Esophagus squamous epithelium (tissue), 5 donors: ENCODE data around the gene NHSL2. TPM values are rescaled to one million over a fixed set of nuclear protein-coding genes. Genes with fewer than 3 reads are reported as not detected.

Experiments used
- DNase-seq: peaks from one replicate; lab custom pipeline; 2025; lab: John Stamatoyannopoulos, UW
- H3K27ac ChIP-seq, 4 donors: fragments of 200-600 bp; sonication (generic); one replicate each; pipeline ENCODE4 v1.5.1; 2016 to 2019; ENCODE audit warnings: mild to moderate bottlenecking in 1 of 4
- H3K27me3 ChIP-seq, 4 donors: fragments of 200-600 bp; sonication (generic); 1 replicate in 3 of 4; 2 replicates in 1 of 4; pipeline versions ENCODE4 v1.5.1 to v1.6.0; 2017 to 2021; ENCODE audit warnings: antibody characterized with exemption in 1 of 4
- H3K36me3 ChIP-seq, 3 donors: fragments of 200-600 bp; sonication (generic); one replicate each; pipeline ENCODE4 v1.5.1; 2016 to 2019
- H3K4me1 ChIP-seq, 3 donors: fragments of 200-600 bp; sonication (generic); one replicate each; pipeline ENCODE4 v1.5.1; 2017 to 2019
- H3K4me3 ChIP-seq, 4 donors: fragments of 200-600 bp; sonication (generic); 1 replicate in 3 of 4; 2 replicates in 1 of 4; pipeline ENCODE4 v1.5.1; 2016 to 2019; ENCODE audit warnings: mild to moderate bottlenecking in 2 of 4, moderate library complexity in 1 of 4
- H3K9me3 ChIP-seq, 3 donors: fragments of 200-600 bp; sonication (generic); one replicate each; pipeline ENCODE4 v1.5.1; 2016 to 2019
- POLR2A ChIP-seq, 4 donors: fragments of 450-650 bp; IDR thresholded peaks; one replicate each; pipeline ENCODE4 v1.6.1; 2017; ENCODE audit warnings: antibody characterized with exemption in 4 of 4, mild to moderate bottlenecking in 4 of 4, moderate library complexity in 3 of 4
- WGBS, 2 donors: methylation state at CpG; one replicate each; pipeline ENCODE4 v1.1.5; 2018; 5-methylcytosine and 5-hydroxymethylcytosine counted together
- intact Hi-C: fragments of 100-400 bp; cut with DNase I; formaldehyde crosslinking; loops from one replicate; pipeline ENCODE4 v1.15.0; 2022
- total RNA-seq, 4 donors: library from RNA; depleted of rRNA; stranded (reverse); fragments of >200 nt; gene quantifications; one replicate each; pipeline ENCODE4 v1.1.0, GENCODE V29; 2016
- TF ChIP-seq, protein P1 (sequence below), 6 experiments: fragments of 450-650 bp in 4 of 6; fragments of 200-600 bp in 2 of 6; sonication (generic) in 2 of 6; IDR thresholded peaks; one replicate each; pipeline ENCODE4 v1.5.1; 2016 to 2019; ENCODE audit warnings: antibody characterized with exemption in 6 of 6, mild to moderate bottlenecking in 4 of 6, moderate library complexity in 4 of 6
- donor health status: DM: yes; HTN: yes; CAD: no.

NHSL2 gene
- total RNA-seq, 4 donors from 2014 or later = 0.23 to 7.1 (median 1.6) TPM

DNA sequence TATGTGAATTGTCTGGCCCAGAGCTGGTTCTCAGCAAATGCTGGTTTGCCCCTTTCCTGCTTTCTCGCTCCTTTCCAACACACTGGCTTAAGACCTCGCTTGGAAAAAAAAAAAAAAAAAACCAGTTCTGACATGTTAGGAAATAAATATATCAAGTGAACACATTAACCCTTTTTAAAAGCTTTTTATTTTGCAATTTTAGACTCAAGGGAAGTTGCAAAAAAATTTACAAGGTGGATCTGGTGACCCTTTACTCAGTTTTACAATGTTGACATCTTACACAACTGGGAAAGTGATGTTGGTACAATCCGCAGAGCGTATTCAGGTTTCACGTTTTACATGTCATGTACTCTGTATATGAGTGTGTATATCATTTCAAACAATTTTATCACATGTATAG, 121.0 kb downstream of the NHSL2 start:
- WGBS, 2 donors = 56 to 61% methylated on average over 5 of the region's 5 CpGs
- Histone ChIP-seq H3K27ac (no peak overlapping the region), H3K9me3 (no peaks in the 10 kb centered on the region), H3K36me3 (no peaks in the 10 kb centered on the region), H3K4me3 (no peak overlapping the region), H3K4me1 (peaks cover 0 to 7% (median 0%) of the 10 kb centered on the region in 3 donors), H3K27me3 (no peaks in the 10 kb centered on the region)
- DNase-seq = no peak
- intact Hi-C loops = no loop called here
- TF ChIP-seq POLR2A (IDR thresholded peaks at IDR 0.05) = no peak
- TF ChIP-seq, protein P1, sequence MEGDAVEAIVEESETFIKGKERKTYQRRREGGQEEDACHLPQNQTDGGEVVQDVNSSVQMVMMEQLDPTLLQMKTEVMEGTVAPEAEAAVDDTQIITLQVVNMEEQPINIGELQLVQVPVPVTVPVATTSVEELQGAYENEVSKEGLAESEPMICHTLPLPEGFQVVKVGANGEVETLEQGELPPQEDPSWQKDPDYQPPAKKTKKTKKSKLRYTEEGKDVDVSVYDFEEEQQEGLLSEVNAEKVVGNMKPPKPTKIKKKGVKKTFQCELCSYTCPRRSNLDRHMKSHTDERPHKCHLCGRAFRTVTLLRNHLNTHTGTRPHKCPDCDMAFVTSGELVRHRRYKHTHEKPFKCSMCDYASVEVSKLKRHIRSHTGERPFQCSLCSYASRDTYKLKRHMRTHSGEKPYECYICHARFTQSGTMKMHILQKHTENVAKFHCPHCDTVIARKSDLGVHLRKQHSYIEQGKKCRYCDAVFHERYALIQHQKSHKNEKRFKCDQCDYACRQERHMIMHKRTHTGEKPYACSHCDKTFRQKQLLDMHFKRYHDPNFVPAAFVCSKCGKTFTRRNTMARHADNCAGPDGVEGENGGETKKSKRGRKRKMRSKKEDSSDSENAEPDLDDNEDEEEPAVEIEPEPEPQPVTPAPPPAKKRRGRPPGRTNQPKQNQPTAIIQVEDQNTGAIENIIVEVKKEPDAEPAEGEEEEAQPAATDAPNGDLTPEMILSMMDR (IDR thresholded peaks at IDR 0.05) = no peak

DNA sequence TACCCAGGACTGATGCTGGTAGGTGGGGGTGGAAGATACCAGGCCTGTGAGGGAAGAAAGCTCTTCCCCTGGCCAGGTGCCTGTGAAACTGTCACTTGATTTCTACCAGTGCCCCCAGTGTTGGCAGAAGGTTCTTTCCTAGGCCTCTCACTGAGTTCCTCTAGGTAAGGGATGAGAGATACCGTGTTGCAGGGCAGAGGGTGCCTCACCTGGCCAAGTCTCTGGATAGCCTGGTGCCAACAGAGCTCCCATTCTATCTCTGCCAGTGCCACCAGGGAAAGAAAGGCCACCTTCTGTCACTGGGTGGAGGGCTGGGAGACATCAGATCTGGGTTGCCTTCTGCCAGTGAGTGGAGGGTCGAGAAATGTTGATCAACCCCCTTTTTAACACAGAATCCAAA, 127.0 kb downstream of the NHSL2 start:
- no peaks in the 10 kb centered on the region for H3K27me3 ChIP-seq
- H3K27ac ChIP-seq = no peak overlapping the region
- no peak overlapping the region for H3K4me3 ChIP-seq
- H3K9me3 ChIP-seq = no peaks in the 10 kb centered on the region
- 31 to 67% methylated on average over 1 to 2 of the region's 2 CpGs for WGBS, 2 donors
- no peaks in the 10 kb centered on the region for H3K36me3 ChIP-seq
- DNase-seq = no peak
- TF ChIP-seq, protein P1 (IDR thresholded peaks at IDR 0.05) = no peak
- no peak for TF ChIP-seq POLR2A (IDR thresholded peaks at IDR 0.05)
- intact Hi-C loops = no loop called here
- peaks cover 0 to 11% (median 0%) of the 10 kb centered on the region in 3 donors for H3K4me1 ChIP-seq

DNA sequence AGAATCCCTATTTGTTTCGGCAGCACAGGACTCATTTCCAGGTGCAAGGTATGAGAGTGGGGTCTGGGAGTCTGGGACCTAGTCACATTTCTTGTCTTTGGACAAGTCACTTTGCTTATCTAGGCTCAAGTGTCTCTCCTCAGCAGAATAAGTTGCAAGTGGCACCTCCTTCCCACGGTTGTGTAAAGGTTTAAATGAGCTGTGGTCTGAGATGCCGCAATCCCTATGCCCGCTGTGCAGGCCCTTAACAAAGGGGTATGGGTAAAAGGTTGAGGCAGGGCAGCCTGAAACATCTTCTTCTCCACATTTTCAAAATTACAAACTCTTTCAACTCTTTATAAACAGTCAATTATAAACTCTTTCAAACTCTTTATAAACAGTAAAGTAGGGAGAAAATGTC, 127.4 kb downstream of the NHSL2 start:
- 73 to 88% methylated on average over 3 to 4 of the region's 4 CpGs for WGBS, 2 donors
- no peak for DNase-seq

DNA sequence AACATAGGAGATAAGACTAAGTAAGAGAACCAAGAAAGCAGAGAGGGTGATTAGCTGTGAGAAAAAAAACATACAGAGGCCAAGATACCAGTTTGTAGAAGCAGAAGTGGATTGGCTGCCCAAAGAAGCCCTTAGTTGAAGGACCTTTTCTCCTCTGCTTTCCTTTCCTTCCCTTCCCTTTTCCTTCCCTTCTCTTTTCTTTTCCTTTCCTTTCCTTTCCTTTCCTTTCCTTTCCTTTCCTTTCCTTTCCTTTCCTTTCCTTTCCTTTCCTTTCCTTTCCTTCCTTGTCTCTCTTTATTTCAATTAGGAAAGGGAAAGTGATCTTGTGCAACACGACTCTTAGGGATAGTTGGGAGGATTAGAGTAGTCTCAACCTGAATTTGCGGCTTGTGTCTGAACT, 128.2 kb downstream of the NHSL2 start:
- intact Hi-C loops = no loop called here
- H3K36me3 ChIP-seq = no peaks in the 10 kb centered on the region
- no peaks in the 10 kb centered on the region for H3K9me3 ChIP-seq
- H3K4me3 ChIP-seq = no peak overlapping the region
- no peak for DNase-seq
- WGBS, 2 donors = 76 to 79% methylated on average over 2 of the region's 2 CpGs
- TF ChIP-seq, protein P1 (IDR thresholded peaks at IDR 0.05) = no peak
- TF ChIP-seq POLR2A (IDR thresholded peaks at IDR 0.05) = no peak
- H3K27ac ChIP-seq = no peak overlapping the region
- no peaks in the 10 kb centered on the region for H3K27me3 ChIP-seq
- H3K4me1 ChIP-seq = peaks cover 0 to 16% (median 0%) of the 10 kb centered on the region in 3 donors

More for the DNA sequence above, 127.4 kb downstream of the NHSL2 start:
- Histone ChIP-seq H3K27ac (no peak overlapping the region), H3K4me3 (no peak overlapping the region), H3K36me3 (no peaks in the 10 kb centered on the region), H3K27me3 (no peaks in the 10 kb centered on the region), H3K4me1 (peaks cover 0 to 15% (median 0%) of the 10 kb centered on the region in 3 donors), H3K9me3 (no peaks in the 10 kb centered on the region)
- intact Hi-C loops = no loop called here
- TF ChIP-seq, protein P1 (IDR thresholded peaks at IDR 0.05) = no peak
- TF ChIP-seq POLR2A (IDR thresholded peaks at IDR 0.05) = no peak

GRCh38 chrX:72040506-72040905, 129.9 kb downstream of the NHSL2 start:
- Histone ChIP-seq H3K27me3 (no peaks in the 10 kb centered on the region), H3K36me3 (no peaks in the 10 kb centered on the region), H3K4me1 (peaks cover 3 to 24% (median 4%) of the 10 kb centered on the region in 3 donors), H3K4me3 (no peak overlapping the region), H3K9me3 (no peaks in the 10 kb centered on the region), H3K27ac (peak overlapping the region in 2 of 4 donors; percentile 72 to 76)
- intact Hi-C loops = no loop called here
- DNase-seq = no peak
- 59% methylated on average over 5 of the region's 5 CpGs; no CpG with 5 or more reads in 1 of the 2 donors for WGBS, 2 donors
- no peak for TF ChIP-seq POLR2A (IDR thresholded peaks at IDR 0.05)
- TF ChIP-seq, protein P1 (IDR thresholded peaks at IDR 0.05) = no peak
